Common myeloid progenitor, CD34-positive (primary cell): ENCODE data around the gene CABLES1.

Experiments used
- CTCF ChIA-PET: fragments of 350-600 bp; sonication (Branson Sonifier 250); formaldehyde crosslinking; loops from one replicate; lab custom pipeline; 2021; ENCODE audit warnings: antibody characterized with exemption; lab: Charles Lee
- POLR2A ChIA-PET: fragments of 350-600 bp; sonication (Branson Sonifier 250); formaldehyde crosslinking; loops from one replicate; lab custom pipeline; 2021; ENCODE audit warnings: antibody characterized with exemption; lab: Charles Lee
- DNase-seq, 3 donors: peaks; one replicate each; pipeline versions ENCODE4 v3.0.0 to v3.0.0-alpha.2; 2013
- H3K27ac ChIP-seq, 2 experiments: 1 replicate in 1 of 2; 2 replicates in 1 of 2; pipeline ENCODE4 v1.7.0; 2013; ENCODE audit warnings: inconsistent platforms in 2 of 2, low read length in 2 of 2, mild to moderate bottlenecking in 2 of 2, low read depth in 1 of 2, moderate library complexity in 1 of 2; ENCODE audit not compliant: severe bottlenecking in 2 of 2, insufficient read depth in 1 of 2, poor library complexity in 1 of 2
- H3K27me3 ChIP-seq, 5 experiments: replicated peaks in 2 of 5; 1 replicate in 3 of 5; 2 replicates in 2 of 5; pipeline versions ENCODE4 v1.6.1 to v1.7.0; 2013; ENCODE audit warnings: low read length in 4 of 5, mild to moderate bottlenecking in 2 of 5, moderate library complexity in 2 of 5, inconsistent platforms in 1 of 5; ENCODE audit not compliant: insufficient read depth in 5 of 5, control insufficient read depth in 4 of 5
- H3K36me3 ChIP-seq, 4 experiments: 1 replicate in 2 of 4; 2 replicates in 2 of 4; pipeline versions ENCODE4 v1.6.1 to v1.7.0; 2013; ENCODE audit warnings: low read length in 3 of 4, control low read depth in 1 of 4, mild to moderate bottlenecking in 1 of 4; ENCODE audit not compliant: control insufficient read depth in 4 of 4, insufficient read depth in 4 of 4
- H3K4me1 ChIP-seq, 4 experiments: 1 replicate in 3 of 4; 2 replicates in 1 of 4; pipeline versions ENCODE4 v1.6.1 to v1.7.1; 2013; ENCODE audit warnings: low read length in 3 of 4, mild to moderate bottlenecking in 3 of 4, control low read depth in 1 of 4, inconsistent platforms in 1 of 4, moderate library complexity in 1 of 4; ENCODE audit not compliant: control insufficient read depth in 4 of 4, insufficient read depth in 4 of 4; ENCODE audit errors: control extremely low read depth in 1 of 4
- H3K4me3 ChIP-seq, 7 experiments: 1 replicate in 4 of 7; 2 replicates in 3 of 7; pipeline versions ENCODE4 v1.5.1 to v1.7.0; 2013; ENCODE audit warnings: mild to moderate bottlenecking in 7 of 7, low read length in 6 of 7, moderate library complexity in 6 of 7, inconsistent platforms in 2 of 7, low read depth in 2 of 7, control low read depth in 1 of 7; ENCODE audit not compliant: insufficient read depth in 4 of 7, control insufficient read depth in 1 of 7; ENCODE audit errors: extremely low read depth in 1 of 7
- H3K9me3 ChIP-seq, 5 experiments: 1 replicate in 4 of 5; 2 replicates in 1 of 5; pipeline versions ENCODE4 v1.6.1 to v1.7.1; 2013; ENCODE audit warnings: low read length in 4 of 5, mild to moderate bottlenecking in 2 of 5, inconsistent platforms in 1 of 5, low read depth in 1 of 5, moderate library complexity in 1 of 5; ENCODE audit not compliant: control insufficient read depth in 4 of 5, insufficient read depth in 2 of 5; ENCODE audit errors: control extremely low read depth in 1 of 5
- WGBS: methylation state at CpG from one replicate; pipeline ENCODE4 v1.1.5; 2013; ENCODE audit not compliant: insufficient coverage; 5-methylcytosine and 5-hydroxymethylcytosine counted together

Gene CABLES1

DNA sequence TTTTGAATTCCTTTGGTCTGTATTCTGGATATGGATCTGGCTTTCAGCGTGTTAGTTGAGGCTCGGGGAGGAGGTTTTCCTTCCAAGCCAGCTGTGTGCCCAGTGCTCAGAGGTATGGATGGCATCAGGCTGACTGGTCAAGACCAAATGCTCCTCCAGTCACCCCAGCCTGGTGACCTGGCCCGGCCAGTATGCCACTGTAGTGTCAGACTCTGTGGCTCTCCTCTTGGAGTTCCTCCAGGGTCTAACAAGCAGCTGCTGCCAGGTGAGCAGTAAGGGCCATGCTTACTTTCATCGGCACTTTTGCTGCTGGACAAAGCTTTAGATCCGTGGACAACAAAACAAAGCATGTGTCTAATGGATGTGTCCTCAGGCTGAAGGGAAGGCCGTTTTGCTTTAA is 44.1 kb downstream of the CABLES1 start:
- WGBS: 93% methylated on average over 6 of the region's 6 CpGs
- H3K9me3 ChIP-seq: no peaks in the 10 kb centered on the region
- H3K27me3 ChIP-seq: no peaks in the 10 kb centered on the region
- CTCF ChIA-PET: interaction anchor here (0.5 to 1.2 kb wide), 2 partner anchors 27 to 32 kb away, joined by 3 read pairs; no protein-coding TSS in a partner anchor
- no peak for DNase-seq
- POLR2A ChIA-PET: interaction anchor here (1.4 kb wide), 1 partner anchor 12 kb away, joined by 3 read pairs; no protein-coding TSS in a partner anchor
- H3K27ac ChIP-seq: no peak overlapping the region
- peaks cover 0 to 7% (median 3%) of the 10 kb centered on the region in 4 experiments for H3K4me1 ChIP-seq
- no peak overlapping the region for H3K4me3 ChIP-seq
- H3K36me3 ChIP-seq: peaks cover 0 to 17% (median 4%) of the 10 kb centered on the region in 4 experiments

DNA sequence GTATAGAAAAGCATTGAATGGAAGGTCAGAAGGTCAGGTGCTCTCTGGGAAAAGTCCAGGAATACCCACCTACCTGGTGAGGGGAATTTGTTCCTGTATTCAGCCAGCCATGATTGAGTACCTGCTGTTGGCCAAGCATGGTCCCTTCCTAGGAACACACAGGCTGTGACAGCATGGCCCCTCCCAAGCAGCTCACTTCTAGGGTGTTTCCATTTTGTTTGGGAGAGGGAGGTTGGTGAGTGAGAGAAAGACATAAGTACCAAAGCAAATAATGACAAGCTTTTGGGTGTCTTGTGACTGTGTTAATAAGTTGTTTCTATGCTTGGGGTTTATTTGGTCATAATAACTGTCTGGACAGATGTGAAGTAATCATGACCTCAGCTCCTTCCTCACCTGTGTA is 46.3 kb downstream of the CABLES1 start:
- ChIA-PET CTCF (interaction anchor here (1.4 to 2.2 kb wide), 5 partner anchors 9 to 198 kb away, joined by 3 to 7 read pairs (median 5); no protein-coding TSS in a partner anchor), POLR2A (no interaction called here)
- peaks cover 0 to 7% (median 3%) of the 10 kb centered on the region in 4 experiments for H3K4me1 ChIP-seq

DNA sequence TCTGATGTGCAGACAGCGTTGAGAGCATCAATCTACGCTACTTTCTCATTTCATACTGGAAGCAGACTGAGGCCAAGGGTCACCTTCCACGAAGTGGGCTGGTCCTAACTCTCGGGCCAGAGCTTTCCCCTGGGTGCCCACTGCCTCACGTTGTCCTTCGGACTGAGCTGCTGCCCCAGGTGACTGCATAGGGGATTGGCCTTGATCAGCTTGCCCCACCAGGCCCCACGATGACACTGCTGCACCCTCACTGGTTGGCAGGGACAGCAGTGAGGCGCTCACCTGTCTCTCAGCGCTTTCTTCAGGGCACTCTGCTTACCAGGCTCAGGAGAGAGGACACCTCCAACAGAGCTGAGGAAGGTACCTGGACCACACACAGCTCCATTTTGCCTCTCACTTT is 47.3 kb downstream of the CABLES1 start:
- Histone ChIP-seq H3K4me3 (no peak overlapping the region), H3K4me1 (peaks cover 0 to 7% (median 3%) of the 10 kb centered on the region in 4 experiments), H3K36me3 (peaks cover 0 to 10% (median 4%) of the 10 kb centered on the region in 4 experiments), H3K27ac (no peak overlapping the region), H3K9me3 (no peaks in the 10 kb centered on the region), H3K27me3 (no peaks in the 10 kb centered on the region)
- ChIA-PET CTCF (interaction anchor here (0.9 to 2.2 kb wide), 6 partner anchors 10 to 65 kb away, joined by 3 to 7 read pairs (median 3); no protein-coding TSS in a partner anchor), POLR2A (no interaction called here)
- DNase-seq: no peak
- 96% methylated on average over 9 of the region's 9 CpGs for WGBS

More for the DNA sequence above, 46.3 kb downstream of the CABLES1 start:
- Histone ChIP-seq H3K36me3 (peaks cover 0 to 15% (median 4%) of the 10 kb centered on the region in 4 experiments), H3K9me3 (no peaks in the 10 kb centered on the region), H3K27me3 (no peaks in the 10 kb centered on the region), H3K27ac (no peak overlapping the region), H3K4me3 (no peak overlapping the region)
- DNase-seq: no peak

DNA sequence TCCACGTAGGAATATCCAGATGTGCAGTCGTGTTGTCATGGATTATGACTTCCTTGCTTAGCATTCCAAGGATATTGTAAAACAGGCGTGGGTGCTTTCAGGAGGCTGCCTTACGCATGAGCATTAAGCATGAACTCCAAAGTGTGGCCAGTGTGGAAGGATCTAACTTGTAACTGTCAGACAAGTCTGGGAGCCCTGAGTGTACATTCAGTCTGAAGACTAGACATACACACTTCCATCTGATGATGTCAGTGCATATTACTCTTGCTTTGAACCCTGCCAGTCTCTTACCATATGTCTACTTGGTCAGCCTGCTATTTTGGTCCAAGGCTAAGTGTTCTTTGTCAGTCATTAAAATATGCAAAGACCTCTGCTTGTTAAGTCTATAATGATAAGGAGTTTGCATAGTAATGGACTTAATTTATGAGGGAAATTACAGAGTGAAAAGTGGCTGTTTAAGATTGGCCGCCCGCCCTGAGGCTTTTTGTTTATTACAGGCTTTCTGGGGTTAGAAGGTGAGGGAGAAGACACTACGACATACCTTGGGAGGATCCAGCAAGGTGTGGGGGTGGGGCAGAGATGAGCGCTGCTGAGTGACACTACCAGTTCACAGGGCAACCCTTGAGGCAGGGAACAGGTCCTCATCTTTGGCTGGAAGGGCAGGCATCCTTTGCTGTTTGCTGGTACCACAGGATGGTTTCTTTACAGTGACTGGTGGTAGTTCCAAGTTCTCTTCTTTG is 48.3 kb downstream of the CABLES1 start:
- POLR2A ChIA-PET: no interaction called here
- DNase-seq: no peak
- Histone ChIP-seq H3K27ac (no peak overlapping the region), H3K4me3 (no peak overlapping the region), H3K27me3 (no peaks in the 10 kb centered on the region), H3K9me3 (no peaks in the 10 kb centered on the region), H3K36me3 (peaks cover 0 to 9% (median 3%) of the 10 kb centered on the region in 4 experiments), H3K4me1 (peaks cover 0 to 7% (median 3%) of the 10 kb centered on the region in 4 experiments)
- 98% methylated on average over 6 of the region's 8 CpGs for WGBS
- CTCF ChIA-PET: interaction anchor here (2.2 kb wide), 1 partner anchor 11 kb away, joined by 7 read pairs; no protein-coding TSS in a partner anchor

DNA sequence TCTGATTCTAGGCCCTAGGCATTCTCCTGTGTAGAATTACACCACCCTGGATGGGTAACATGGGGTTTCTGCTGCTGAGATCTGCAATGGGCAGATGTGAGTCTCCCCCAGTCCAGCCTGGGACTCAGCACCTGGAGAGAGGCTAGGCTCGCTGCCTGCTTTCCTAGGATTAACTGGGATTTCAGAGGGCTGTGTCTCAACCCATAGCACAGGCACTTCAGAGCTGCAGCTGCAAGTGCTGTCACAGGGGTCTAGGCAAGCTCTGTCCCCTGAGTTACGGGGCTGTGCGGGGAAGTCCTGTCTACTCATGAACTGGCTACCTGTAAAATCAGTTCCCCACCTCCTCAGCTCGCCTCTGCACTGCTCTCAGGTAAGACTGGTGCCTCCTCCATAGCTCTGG is 51.5 kb downstream of the CABLES1 start:
- 98% methylated on average over 4 of the region's 4 CpGs for WGBS
- no peaks in the 10 kb centered on the region for H3K27me3 ChIP-seq
- no peak overlapping the region for H3K4me3 ChIP-seq
- H3K36me3 ChIP-seq: peaks cover 0 to 20% (median 13%) of the 10 kb centered on the region in 4 experiments
- POLR2A ChIA-PET: no interaction called here
- H3K4me1 ChIP-seq: peaks cover 0 to 7% (median 2%) of the 10 kb centered on the region in 4 experiments
- H3K9me3 ChIP-seq: no peaks in the 10 kb centered on the region
- no peak for DNase-seq
- no peak overlapping the region for H3K27ac ChIP-seq
- CTCF ChIA-PET: interaction anchor here (0.7 to 1.4 kb wide), 5 partner anchors 20 to 229 kb away, joined by 3 to 5 read pairs (median 3); no protein-coding TSS in a partner anchor

DNA sequence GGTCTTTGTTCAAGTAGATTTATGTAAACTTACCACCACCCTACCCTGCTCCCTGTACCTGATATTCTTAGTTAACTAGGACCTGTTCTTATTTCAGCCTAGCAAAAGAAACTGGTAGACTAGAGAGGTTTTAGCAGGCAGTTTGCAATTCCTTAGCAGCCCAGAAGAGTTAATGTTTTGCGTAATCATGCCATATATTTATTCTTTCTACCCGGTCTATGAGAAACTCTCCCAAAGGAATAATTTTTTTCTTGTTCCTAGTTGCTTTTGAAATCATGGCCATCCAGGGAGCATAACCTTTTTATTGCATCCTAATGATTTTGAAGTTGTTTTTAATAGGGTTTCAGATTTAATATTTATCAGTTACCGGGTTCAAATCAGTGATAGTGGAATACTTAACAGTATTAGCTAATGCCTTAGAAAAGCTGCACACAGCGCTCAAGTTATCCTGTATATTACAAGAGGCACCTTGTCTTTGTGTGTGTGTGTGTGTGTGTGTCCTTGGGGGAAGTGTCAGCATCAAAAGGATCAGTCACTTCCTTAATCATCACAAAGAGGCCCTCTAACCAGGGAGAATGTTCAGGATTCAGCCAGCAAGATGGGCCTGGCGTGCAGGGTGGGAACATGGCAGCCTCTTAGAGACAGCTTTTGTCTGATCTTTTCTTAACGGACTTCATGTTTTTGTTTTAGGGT is 52.9 kb downstream of the CABLES1 start:
- Histone ChIP-seq H3K9me3 (no peaks in the 10 kb centered on the region), H3K36me3 (peaks cover 0 to 17% (median 8%) of the 10 kb centered on the region in 4 experiments), H3K27ac (no peak overlapping the region), H3K4me3 (no peak overlapping the region), H3K4me1 (peaks cover 3 to 21% (median 13%) of the 10 kb centered on the region in 4 experiments), H3K27me3 (no peaks in the 10 kb centered on the region)
- ChIA-PET POLR2A (no interaction called here), CTCF (no interaction called here)
- DNase-seq: peak in 1 of 3 donors; percentile 24
- 85% methylated on average over 4 of the region's 6 CpGs for WGBS
